Keratinocyte (primary cell): ENCODE results near the gene CTNNA2. TPM values are rescaled to one million over a fixed set of nuclear protein-coding genes. Genes with fewer than 3 reads are reported as not detected.

ENCODE experiments used
- DNase-seq: peaks from one replicate; pipeline ENCODE4 v3.0.0-alpha.2; 2011; ENCODE audit warnings: low read depth, missing footprints, low spot score
- FAIRE-seq: peaks from 2 replicates; lab custom pipeline; 2011; peaks lifted over from hg19 to GRCh38; lab: Jason Lieb, UNC
- H2AFZ ChIP-seq: 2 replicates; pipeline ENCODE4 v1.6.0; 2012; ENCODE audit warnings: low read length, control low read depth, inconsistent platforms; ENCODE audit not compliant: control insufficient read depth
- H3K27ac ChIP-seq: 2 replicates; pipeline ENCODE4 v1.5.1; 2011; ENCODE audit warnings: low read length; ENCODE audit not compliant: control insufficient read depth, insufficient read depth
- H3K27me3 ChIP-seq: 3 replicates; pipeline ENCODE4 v1.6.0; 2011; ENCODE audit warnings: low read length; ENCODE audit not compliant: control insufficient read depth, insufficient read depth; ENCODE audit errors: extremely low read depth
- H3K36me3 ChIP-seq, 2 experiments: 2 replicates in 1 of 2; 3 replicates in 1 of 2; pipeline ENCODE4 v1.5.1; 2011; ENCODE audit warnings: low read length in 2 of 2, mild to moderate bottlenecking in 1 of 2; ENCODE audit not compliant: control insufficient read depth in 2 of 2, insufficient read depth in 2 of 2; ENCODE audit errors: extremely low read depth in 1 of 2
- H3K4me1 ChIP-seq: 3 replicates; pipeline ENCODE4 v1.5.1; 2011; ENCODE audit warnings: low read length; ENCODE audit not compliant: control insufficient read depth, insufficient read depth; ENCODE audit errors: extremely low read depth
- H3K4me2 ChIP-seq: 3 replicates; pipeline ENCODE4 v1.6.0; 2011; ENCODE audit warnings: low read depth, low read length; ENCODE audit not compliant: control insufficient read depth, insufficient read depth; ENCODE audit errors: extremely low read depth
- H3K4me3 ChIP-seq, 3 experiments: fragments of 200-600 bp in 1 of 3; sonication (generic) in 1 of 3; 2 replicates in 2 of 3; 3 replicates in 1 of 3; pipeline ENCODE4 v1.5.1; 2011 to 2016; ENCODE audit warnings: low read length in 3 of 3, mild to moderate bottlenecking in 3 of 3, control low read depth in 2 of 3, inconsistent platforms in 1 of 3, low read depth in 1 of 3, mixed read lengths in 1 of 3, mixed run types in 1 of 3, moderate library complexity in 1 of 3; ENCODE audit not compliant: control insufficient read depth in 2 of 3, insufficient read depth in 2 of 3; ENCODE audit errors: extremely low read depth in 1 of 3
- H3K79me2 ChIP-seq: 2 replicates; pipeline ENCODE4 v1.6.0; 2012; ENCODE audit warnings: low read length; ENCODE audit not compliant: control insufficient read depth, insufficient read depth
- H3K9ac ChIP-seq: 3 replicates; pipeline ENCODE4 v1.6.0; 2011; ENCODE audit warnings: low read length; ENCODE audit not compliant: control insufficient read depth, insufficient read depth; ENCODE audit errors: extremely low read depth
- H3K9me1 ChIP-seq: 3 replicates; pipeline ENCODE4 v1.6.0; 2011; ENCODE audit warnings: low read length; ENCODE audit not compliant: control insufficient read depth, insufficient read depth; ENCODE audit errors: extremely low read depth
- H3K9me3 ChIP-seq: 2 replicates; pipeline ENCODE4 v1.5.1; 2012; ENCODE audit warnings: low read depth, low read length; ENCODE audit not compliant: control insufficient read depth
- H4K20me1 ChIP-seq: 3 replicates; pipeline ENCODE4 v1.6.0; 2011; ENCODE audit warnings: low read length; ENCODE audit not compliant: control insufficient read depth, insufficient read depth; ENCODE audit errors: extremely low read depth
- CTCF ChIP-seq, 3 experiments: IDR thresholded peaks in 1 of 3; conservative IDR thresholded peaks in 1 of 3; optimal IDR thresholded peaks in 1 of 3; 2 replicates in 2 of 3; 3 replicates in 1 of 3; pipeline versions ENCODE3 to v1.5.1; 2011; ENCODE audit warnings: low read length in 3 of 3, mild to moderate bottlenecking in 3 of 3, moderate library complexity in 2 of 3, control low read depth in 1 of 3, inconsistent platforms in 1 of 3; ENCODE audit not compliant: insufficient read depth in 2 of 3; ENCODE audit errors: extremely low read depth in 1 of 3
- EZH2 ChIP-seq: IDR thresholded peaks from one replicate; pipeline ENCODE4 v1.6.1; 2012; ENCODE audit warnings: inconsistent platforms, mild to moderate bottlenecking, low read length, moderate library complexity
- dilution Hi-C: fragments of 300-500 bp; cut with MboI; formaldehyde crosslinking; loops from one replicate; pipeline ENCODE4 v1.7.0; 2020; ENCODE audit warnings: low sequenced_read_pairs; ENCODE audit not compliant: extremely low pct_ligation_motif_present
- polyA plus RNA-seq, 5 experiments: library from polyadenylated mRNA; depleted of rRNA in 3 of 5; stranded (reverse) in 3 of 5; stranded (forward) in 1 of 5; unstranded in 1 of 5; fragments of >200 nt; gene quantifications; 1 replicate in 1 of 5; 2 replicates in 3 of 5; 3 replicates in 1 of 5; pipeline versions ENCODE4 v1.2.1 to v1.2.3, GENCODE V29; 2011 to 2012; ENCODE audit warnings: missing spikeins in 2 of 5, low read depth in 1 of 5, low replicate concordance in 1 of 5

The CTNNA2 gene
- polyA plus RNA-seq, 1 donor (not counting 4 experiments of a cell fraction or from before 2014, with no cell fraction given) = not detected

- FAIRE-seq (no peak), DNase-seq (no peak)
- no peaks in the 10 kb centered on the region for H3K27me3 ChIP-seq
- no peaks in the 10 kb centered on the region for H3K9me1 ChIP-seq
- H3K36me3 ChIP-seq = no peaks in the 10 kb centered on the region
- no peak overlapping the region for H3K9ac ChIP-seq
- H2AFZ ChIP-seq = no peak overlapping the region
- H4K20me1 ChIP-seq = no peaks in the 10 kb centered on the region
- no peak overlapping the region for H3K27ac ChIP-seq
- no peak overlapping the region for H3K4me2 ChIP-seq
- H3K9me3 ChIP-seq = peaks cover 2% of the 10 kb centered on the region
- H3K79me2 ChIP-seq = no peaks in the 10 kb centered on the region
- H3K4me1 ChIP-seq = no peaks in the 10 kb centered on the region
- dilution Hi-C loops = no loop called here
- TF ChIP-seq EZH2 (no peak), CTCF (optimal IDR thresholded peaks at IDR 0.05 in 1 of 3, IDR thresholded peaks at IDR 0.05 in 1 of 3, conservative IDR thresholded peaks at IDR 0.05 in 1 of 3; ENCODE audit: extremely low read depth in 1 of 3, insufficient read depth in 2 of 3, low read length in 3 of 3) (no peak)
- H3K4me3 ChIP-seq = no peak overlapping the region
Observed at GRCh38 chr2:79770926-79771325, 258.1 kb downstream of the CTNNA2 start.

- TF ChIP-seq EZH2 (no peak), CTCF (optimal IDR thresholded peaks at IDR 0.05 in 1 of 3, IDR thresholded peaks at IDR 0.05 in 1 of 3, conservative IDR thresholded peaks at IDR 0.05 in 1 of 3; ENCODE audit: extremely low read depth in 1 of 3, insufficient read depth in 2 of 3, low read length in 3 of 3) (no peak)
- Histone ChIP-seq H3K4me3 (no peak overlapping the region), H3K4me1 (no peaks in the 10 kb centered on the region), H2AFZ (no peak overlapping the region), H3K27me3 (no peaks in the 10 kb centered on the region), H3K79me2 (no peaks in the 10 kb centered on the region), H3K9me1 (no peaks in the 10 kb centered on the region), H3K27ac (no peak overlapping the region), H3K9ac (no peak overlapping the region), H3K9me3 (peaks cover 2% of the 10 kb centered on the region), H4K20me1 (no peaks in the 10 kb centered on the region), H3K4me2 (no peak overlapping the region), H3K36me3 (no peaks in the 10 kb centered on the region)
- dilution Hi-C loops = no loop called here
- DNase-seq (no peak), FAIRE-seq (no peak)
Observed at GRCh38 chr2:79771493-79771892, 258.6 kb downstream of the CTNNA2 start.
